Upper lobe of left lung (tissue), 6 donors: ENCODE data around the gene HCK. TPM values are rescaled to one million over a fixed set of nuclear protein-coding genes. Genes with fewer than 3 reads are reported as not detected.

ENCODE experiments used
- ATAC-seq, 2 donors: fragments of 200-7000 bp; cut with Tn5 transposase; one replicate each; pipeline ENCODE4 v1.9.1; 2022; ENCODE audit warnings: mild to moderate bottlenecking in 2 of 2, moderate library complexity in 2 of 2; ENCODE audit not compliant: low FRiP score in 2 of 2
- DNase-seq, 2 donors: peaks; one replicate each; pipeline ENCODE4 v3.0.0-alpha.2; 2019 to 2020
- H3K27ac ChIP-seq, 4 donors: fragments of 200-600 bp; sonication (generic); one replicate each; pipeline ENCODE4 v1.5.1; 2016 to 2019
- H3K27me3 ChIP-seq, 4 donors: fragments of 200-600 bp; sonication (generic); one replicate each; pipeline ENCODE4 v1.5.1; 2017 to 2019
- H3K36me3 ChIP-seq, 4 donors: fragments of 200-600 bp; sonication (generic); one replicate each; pipeline ENCODE4 v1.5.1; 2016 to 2019
- H3K4me1 ChIP-seq, 4 donors: fragments of 200-600 bp; sonication (generic); one replicate each; pipeline ENCODE4 v1.5.1; 2018 to 2019
- H3K4me3 ChIP-seq, 4 donors: fragments of 200-600 bp; sonication (generic); one replicate each; pipeline ENCODE4 v1.5.1; 2017 to 2019; ENCODE audit warnings: mild to moderate bottlenecking in 2 of 4, moderate library complexity in 1 of 4
- H3K9me3 ChIP-seq, 4 donors: fragments of 200-600 bp; sonication (generic); one replicate each; pipeline ENCODE4 v1.5.1; 2018 to 2019
- CTCF ChIP-seq, 6 experiments: fragments of 450-650 bp in 4 of 6; fragments of 200-600 bp in 2 of 6; sonication (generic) in 2 of 6; IDR thresholded peaks; one replicate each; pipeline ENCODE4 v1.5.1; 2016 to 2019; ENCODE audit warnings: antibody characterized with exemption in 6 of 6
- EP300 ChIP-seq, 4 donors: sonication (generic); formaldehyde crosslinking; IDR thresholded peaks; one replicate each; pipeline ENCODE4 v1.5.1; 2017; ENCODE audit warnings: antibody characterized with exemption in 4 of 4, control low read depth in 2 of 4
- POLR2A ChIP-seq, 4 donors: fragments of 450-650 bp; IDR thresholded peaks; one replicate each; pipeline ENCODE4 v1.5.1; 2016 to 2017; ENCODE audit warnings: antibody characterized with exemption in 4 of 4, mild to moderate bottlenecking in 2 of 4
- POLR2AphosphoS5 ChIP-seq, 2 donors: sonication (generic); formaldehyde crosslinking; IDR thresholded peaks; one replicate each; pipeline ENCODE4 v1.5.1; 2017; ENCODE audit warnings: antibody characterized with exemption in 2 of 2
- WGBS, 2 donors: methylation state at CpG; one replicate each; pipeline ENCODE4 v1.1.5; 2017 to 2018; 5-methylcytosine and 5-hydroxymethylcytosine counted together
- total RNA-seq, 6 donors: library from RNA; depleted of rRNA in 4 of 6; stranded (reverse); fragments of >200 nt in 4 of 6; gene quantifications; one replicate each; pipeline versions ENCODE4 v1.1.0 to v1.2.1, GENCODE V29; 2016 to 2021
- donor health status: DM: no; HTN: no; CAD: no; lungs with moderate emphysema.
- donor health status: DM: no; HTN: yes; CAD: no; lungs with severe emphysema.

HCK gene
- total RNA-seq, 6 donors from 2014 or later, result 27.7 to 93.9 (median 69.1) TPM

GRCh38 chr20:32128167-32128566 is 76.1 kb downstream of the HCK start:
- DNase-seq (no peak), ATAC-seq (no peak)
- Histone ChIP-seq H3K4me3 (no peak overlapping the region), H3K27ac (no peak overlapping the region), H3K9me3 (no peaks in the 10 kb centered on the region), H3K36me3 (peaks cover 0 to 10% (median 0%) of the 10 kb centered on the region in 4 donors), H3K27me3 (no peaks in the 10 kb centered on the region), H3K4me1 (peaks cover 0 to 4% (median 0%) of the 10 kb centered on the region in 4 donors)
- 79 to 90% methylated on average over 2 of the region's 2 CpGs for WGBS, 2 donors
- no peak for TF ChIP-seq POLR2AphosphoS5 (IDR thresholded peaks at IDR 0.05)
- TF ChIP-seq POLR2A (IDR thresholded peaks at IDR 0.05), result no peak
- TF ChIP-seq CTCF (IDR thresholded peaks at IDR 0.05), result no peak
- TF ChIP-seq EP300 (IDR thresholded peaks at IDR 0.05), result no peak

- DNase-seq, result no peak
- Histone ChIP-seq H3K27me3 (no peaks in the 10 kb centered on the region), H3K9me3 (no peaks in the 10 kb centered on the region), H3K4me1 (peaks cover 0 to 4% (median 0%) of the 10 kb centered on the region in 4 donors), H3K27ac (no peak overlapping the region), H3K36me3 (peaks cover 0 to 21% (median 6%) of the 10 kb centered on the region in 4 donors), H3K4me3 (no peak overlapping the region)
- WGBS, 2 donors, result 96 to 99% methylated on average over 5 of the region's 5 CpGs
- no peak for ATAC-seq
- TF ChIP-seq POLR2AphosphoS5 (IDR thresholded peaks at IDR 0.05), result no peak
- TF ChIP-seq CTCF (IDR thresholded peaks at IDR 0.05), result no peak
- TF ChIP-seq POLR2A (IDR thresholded peaks at IDR 0.05), result no peak
- no peak for TF ChIP-seq EP300 (IDR thresholded peaks at IDR 0.05)
These were observed 77.8 kb downstream of the HCK start for GRCh38 chr20:32129863-32130262.

GRCh38 chr20:32130352-32130751 is 78.3 kb downstream of the HCK start:
- DNase-seq (no peak), ATAC-seq (no peak)
- Histone ChIP-seq H3K27ac (no peak overlapping the region), H3K4me1 (peaks cover 0 to 4% (median 0%) of the 10 kb centered on the region in 4 donors), H3K4me3 (no peak overlapping the region), H3K36me3 (peaks cover 0 to 18% (median 6%) of the 10 kb centered on the region in 4 donors), H3K9me3 (no peaks in the 10 kb centered on the region), H3K27me3 (no peaks in the 10 kb centered on the region)
- WGBS, 2 donors, result 47 to 100% methylated on average over 2 of the region's 2 CpGs
- TF ChIP-seq EP300 (IDR thresholded peaks at IDR 0.05) (no peak), CTCF (IDR thresholded peaks at IDR 0.05) (no peak), POLR2A (IDR thresholded peaks at IDR 0.05) (no peak), POLR2AphosphoS5 (IDR thresholded peaks at IDR 0.05) (no peak)

- Histone ChIP-seq H3K27ac (no peak overlapping the region), H3K36me3 (peaks cover 0 to 21% (median 6%) of the 10 kb centered on the region in 4 donors), H3K4me1 (peaks cover 0 to 4% (median 0%) of the 10 kb centered on the region in 4 donors), H3K9me3 (no peaks in the 10 kb centered on the region), H3K4me3 (no peak overlapping the region), H3K27me3 (no peaks in the 10 kb centered on the region)
- WGBS, 2 donors, result 34 to 97% methylated on average over 2 of the region's 2 CpGs
- no peak for ATAC-seq
- DNase-seq, result no peak
- TF ChIP-seq CTCF (IDR thresholded peaks at IDR 0.05), result no peak
- no peak for TF ChIP-seq POLR2AphosphoS5 (IDR thresholded peaks at IDR 0.05)
- TF ChIP-seq POLR2A (IDR thresholded peaks at IDR 0.05), result no peak
- TF ChIP-seq EP300 (IDR thresholded peaks at IDR 0.05), result no peak
These were observed 78.9 kb downstream of the HCK start for GRCh38 chr20:32130965-32131364.

- ATAC-seq (no peak), DNase-seq (no peak)
- Histone ChIP-seq H3K4me3 (no peak overlapping the region), H3K4me1 (peaks cover 0 to 3% (median 0%) of the 10 kb centered on the region in 4 donors), H3K9me3 (no peaks in the 10 kb centered on the region), H3K27ac (no peak overlapping the region), H3K36me3 (peaks cover 8 to 41% (median 25%) of the 10 kb centered on the region in 4 donors), H3K27me3 (no peaks in the 10 kb centered on the region)
- 92 to 93% methylated on average over 10 of the region's 10 CpGs for WGBS, 2 donors
- TF ChIP-seq EP300 (IDR thresholded peaks at IDR 0.05) (no peak), POLR2A (IDR thresholded peaks at IDR 0.05) (no peak), CTCF (IDR thresholded peaks at IDR 0.05) (no peak), POLR2AphosphoS5 (IDR thresholded peaks at IDR 0.05) (no peak)
These were observed 81.0 kb downstream of the HCK start for GRCh38 chr20:32132911-32133549.
